ENCODE data around the gene NRF1.
"Not testable (repeated sequence)": the region's sequence is repeated elsewhere in the genome, so short reads cannot be mapped to it uniquely, and the experiment has no call there.

The NRF1 gene

GRCh38 chr7:129599174-129599573, 12.3 kb upstream of the NRF1 start:
- TF ChIP-seq ZFX (IDR thresholded peaks at IDR 0.05) = no peak
- TF ChIP-seq, protein P1, sequence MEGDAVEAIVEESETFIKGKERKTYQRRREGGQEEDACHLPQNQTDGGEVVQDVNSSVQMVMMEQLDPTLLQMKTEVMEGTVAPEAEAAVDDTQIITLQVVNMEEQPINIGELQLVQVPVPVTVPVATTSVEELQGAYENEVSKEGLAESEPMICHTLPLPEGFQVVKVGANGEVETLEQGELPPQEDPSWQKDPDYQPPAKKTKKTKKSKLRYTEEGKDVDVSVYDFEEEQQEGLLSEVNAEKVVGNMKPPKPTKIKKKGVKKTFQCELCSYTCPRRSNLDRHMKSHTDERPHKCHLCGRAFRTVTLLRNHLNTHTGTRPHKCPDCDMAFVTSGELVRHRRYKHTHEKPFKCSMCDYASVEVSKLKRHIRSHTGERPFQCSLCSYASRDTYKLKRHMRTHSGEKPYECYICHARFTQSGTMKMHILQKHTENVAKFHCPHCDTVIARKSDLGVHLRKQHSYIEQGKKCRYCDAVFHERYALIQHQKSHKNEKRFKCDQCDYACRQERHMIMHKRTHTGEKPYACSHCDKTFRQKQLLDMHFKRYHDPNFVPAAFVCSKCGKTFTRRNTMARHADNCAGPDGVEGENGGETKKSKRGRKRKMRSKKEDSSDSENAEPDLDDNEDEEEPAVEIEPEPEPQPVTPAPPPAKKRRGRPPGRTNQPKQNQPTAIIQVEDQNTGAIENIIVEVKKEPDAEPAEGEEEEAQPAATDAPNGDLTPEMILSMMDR (conservative IDR thresholded peaks at IDR 0.05) = no peak

GRCh38 chr7:129603594-129603993, 7.9 kb upstream of the NRF1 start:
- H3K27ac ChIP-seq = not testable (repeated sequence)

More at GRCh38 chr7:129599174-129599573, 12.3 kb upstream of the NRF1 start:
- H3K27ac ChIP-seq = no peak overlapping the region

DNA sequence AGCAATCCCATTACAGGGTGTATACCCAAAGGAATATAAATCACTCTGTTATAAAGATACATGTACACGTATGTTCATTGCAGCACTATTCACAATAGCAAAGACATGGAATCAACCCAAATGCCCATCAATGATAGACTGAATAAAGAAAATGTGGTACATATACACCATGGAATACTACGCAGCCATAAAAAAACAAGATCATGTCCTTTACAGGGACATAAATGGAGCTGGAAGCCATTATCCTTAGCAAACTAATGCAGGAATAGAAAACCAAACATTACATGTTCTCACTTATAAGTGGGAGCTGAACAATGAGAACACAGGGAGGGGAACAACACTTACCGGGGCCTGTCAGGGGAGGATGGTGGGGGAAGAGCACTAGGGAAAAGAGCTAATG, 7.5 kb upstream of the NRF1 start:
- not testable (repeated sequence) for H3K27ac ChIP-seq

DNA sequence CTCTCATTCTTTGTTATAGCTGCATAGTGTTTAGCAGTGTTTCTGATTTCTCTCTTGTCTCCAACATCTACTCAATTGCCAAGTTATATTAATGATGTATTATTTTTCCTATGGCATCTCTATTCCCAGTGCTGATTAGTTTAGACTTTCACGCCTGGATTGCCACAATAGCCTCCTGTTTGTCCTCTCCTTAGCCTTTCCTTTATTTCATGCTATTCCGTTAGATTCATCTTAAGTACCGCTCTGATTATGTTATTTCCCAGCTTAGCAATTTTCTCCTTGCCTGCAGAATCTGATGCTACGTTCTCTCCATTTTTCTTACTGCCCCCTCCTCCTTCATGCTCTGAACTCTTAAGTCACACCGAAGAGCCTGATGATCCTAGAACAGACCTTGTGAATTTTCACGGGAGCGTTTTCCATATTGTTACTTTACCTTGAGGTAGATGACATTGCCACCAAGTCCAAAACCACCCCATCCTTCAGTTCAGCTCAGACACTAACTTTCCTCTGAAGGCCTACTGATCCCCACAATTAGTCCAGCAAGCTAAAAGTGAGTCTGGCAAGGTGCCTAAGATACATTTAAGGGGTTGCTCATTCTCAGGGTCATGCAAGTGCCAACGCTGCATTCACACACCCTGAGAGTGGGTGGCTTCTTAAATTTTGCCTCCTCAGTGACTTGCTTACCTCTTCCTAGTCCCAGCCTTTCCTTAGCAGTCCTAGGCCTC, 6.6 kb upstream of the NRF1 start:
- H3K27ac ChIP-seq = no peak overlapping the region
- TF ChIP-seq, protein P1 (conservative IDR thresholded peaks at IDR 0.05) = no peak
- no peak for TF ChIP-seq ZFX (IDR thresholded peaks at IDR 0.05)

DNA sequence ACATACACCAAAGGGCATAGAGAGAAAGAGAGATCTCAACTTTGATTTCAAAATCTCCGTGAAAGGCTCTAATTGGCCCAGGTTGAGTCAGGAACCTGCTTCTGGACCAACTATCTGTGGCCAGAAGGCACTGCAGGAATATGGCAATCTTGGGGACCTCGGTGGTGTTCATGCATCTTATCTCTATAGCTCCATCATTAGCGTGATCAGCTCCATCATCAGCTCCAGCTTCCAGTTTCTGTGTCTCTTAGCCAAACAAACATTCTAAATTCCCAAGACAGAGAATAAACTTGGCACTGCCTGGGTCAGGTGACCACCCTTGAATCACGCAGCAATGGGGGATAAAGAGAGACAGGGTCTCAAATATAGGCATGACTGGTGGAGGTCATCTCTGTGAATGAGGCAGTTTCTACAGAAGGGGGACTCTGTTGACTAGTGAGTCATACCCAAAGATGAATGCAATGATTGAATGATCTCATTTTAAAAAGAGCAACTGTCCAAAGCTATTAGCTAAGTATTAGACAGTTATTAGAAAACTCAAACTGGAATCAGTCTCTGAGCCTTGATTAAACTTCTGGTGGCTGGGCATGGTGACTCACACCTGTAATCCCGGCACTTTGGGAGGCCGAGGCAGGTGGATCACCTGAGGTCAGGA, 5.4 kb upstream of the NRF1 start:
- no peak for TF ChIP-seq ZFX (IDR thresholded peaks at IDR 0.05)
- TF ChIP-seq, protein P1 (conservative IDR thresholded peaks at IDR 0.05) = no peak
- H3K27ac ChIP-seq = no peak overlapping the region

DNA sequence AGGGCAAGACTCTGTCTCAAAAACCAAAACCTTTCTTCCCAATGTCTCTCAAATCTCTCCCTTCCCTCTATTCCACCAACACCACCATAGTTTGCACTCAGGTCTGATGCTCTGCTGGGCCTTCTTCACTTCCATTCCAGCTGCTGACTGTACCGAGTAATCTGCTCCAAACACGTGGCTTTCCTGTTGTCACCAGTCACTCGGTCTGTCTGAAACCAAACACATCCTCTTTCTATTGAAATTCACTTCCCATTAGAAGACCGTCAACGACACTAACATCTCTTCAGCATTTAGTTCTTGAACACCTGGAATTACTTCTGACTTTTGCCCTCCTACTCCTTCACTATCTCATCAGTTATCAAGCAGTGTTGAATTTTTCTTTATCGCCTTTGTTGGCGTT, 4.7 kb upstream of the NRF1 start:
- no peak for TF ChIP-seq ZFX (IDR thresholded peaks at IDR 0.05)
- TF ChIP-seq, protein P1 (conservative IDR thresholded peaks at IDR 0.05) = no peak
- H3K27ac ChIP-seq = no peak overlapping the region

DNA sequence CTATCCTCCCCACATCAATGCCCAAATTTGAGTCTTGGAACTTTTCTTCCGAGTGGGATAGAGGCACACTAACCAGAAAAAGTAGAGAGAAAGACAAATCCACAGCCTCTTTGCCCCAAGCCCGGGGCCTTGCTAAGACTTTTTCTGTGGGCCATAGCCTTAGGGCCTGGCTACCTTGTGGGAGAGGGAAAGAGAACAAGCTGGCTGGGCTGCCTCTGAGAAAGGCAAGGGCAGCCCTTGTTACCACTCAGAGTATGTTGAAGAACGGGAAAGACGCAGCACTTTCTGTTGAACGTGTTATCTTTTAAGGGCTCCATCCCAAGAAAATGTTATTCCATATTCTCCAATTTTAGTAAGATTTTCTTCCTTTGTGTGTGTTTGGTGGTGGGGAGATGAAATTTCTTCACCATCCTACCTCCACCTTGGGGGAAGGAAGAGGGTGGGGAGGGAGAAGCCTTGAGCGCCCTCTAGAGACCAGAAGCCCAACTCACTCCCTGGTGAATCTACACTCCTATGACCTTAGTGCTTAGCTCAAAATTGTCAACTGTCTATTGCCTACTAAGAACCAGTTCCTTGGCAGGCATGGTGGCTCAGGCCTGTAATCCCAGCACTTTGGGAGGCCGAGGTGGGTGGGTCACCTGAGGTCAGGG, 3.9 kb upstream of the NRF1 start:
- H3K27ac ChIP-seq = no peak overlapping the region
- TF ChIP-seq, protein P1 (conservative IDR thresholded peaks at IDR 0.05) = peak; percentile 71
- TF ChIP-seq ZFX (IDR thresholded peaks at IDR 0.05) = no peak

GRCh38 chr7:129609666-129610065, 1.9 kb upstream of the NRF1 start:
- no peak overlapping the region for H3K27ac ChIP-seq
- no peak for TF ChIP-seq ZFX (IDR thresholded peaks at IDR 0.05)
- TF ChIP-seq, protein P1 (conservative IDR thresholded peaks at IDR 0.05) = no peak
